IMR-90 (cell line): ENCODE results near the gene HPN.

Experiments used
- CHD1 ChIP-seq: IDR thresholded peaks from 2 replicates; pipeline ENCODE4 v1.6.1; 2012; ENCODE audit warnings: low read depth, low read length, improper control_type of control experiment
- CTCF ChIP-seq: conservative IDR thresholded peaks from 2 replicates; pipeline ENCODE4 v1.5.1; 2012; ENCODE audit warnings: mild to moderate bottlenecking, low read depth, low read length, improper control_type of control experiment
- FOS ChIP-seq: fragments of 150-350 bp; IDR thresholded peaks from 2 replicates; pipeline ENCODE4 v1.6.1; 2016; ENCODE audit warnings: low read depth, low read length
- POLR2A ChIP-seq: IDR thresholded peaks from 2 replicates; pipeline ENCODE4 v1.6.1; 2012; ENCODE audit warnings: mild to moderate bottlenecking, low read depth, low read length
- RAD21 ChIP-seq: IDR thresholded peaks from 2 replicates; pipeline ENCODE4 v1.6.1; 2012; ENCODE audit warnings: low read length, improper control_type of control experiment
- RFX5 ChIP-seq: IDR thresholded peaks from 2 replicates; pipeline ENCODE4 v1.8.0; 2012; ENCODE audit warnings: low read depth, mild to moderate bottlenecking, low read length, moderate library complexity

DNA sequence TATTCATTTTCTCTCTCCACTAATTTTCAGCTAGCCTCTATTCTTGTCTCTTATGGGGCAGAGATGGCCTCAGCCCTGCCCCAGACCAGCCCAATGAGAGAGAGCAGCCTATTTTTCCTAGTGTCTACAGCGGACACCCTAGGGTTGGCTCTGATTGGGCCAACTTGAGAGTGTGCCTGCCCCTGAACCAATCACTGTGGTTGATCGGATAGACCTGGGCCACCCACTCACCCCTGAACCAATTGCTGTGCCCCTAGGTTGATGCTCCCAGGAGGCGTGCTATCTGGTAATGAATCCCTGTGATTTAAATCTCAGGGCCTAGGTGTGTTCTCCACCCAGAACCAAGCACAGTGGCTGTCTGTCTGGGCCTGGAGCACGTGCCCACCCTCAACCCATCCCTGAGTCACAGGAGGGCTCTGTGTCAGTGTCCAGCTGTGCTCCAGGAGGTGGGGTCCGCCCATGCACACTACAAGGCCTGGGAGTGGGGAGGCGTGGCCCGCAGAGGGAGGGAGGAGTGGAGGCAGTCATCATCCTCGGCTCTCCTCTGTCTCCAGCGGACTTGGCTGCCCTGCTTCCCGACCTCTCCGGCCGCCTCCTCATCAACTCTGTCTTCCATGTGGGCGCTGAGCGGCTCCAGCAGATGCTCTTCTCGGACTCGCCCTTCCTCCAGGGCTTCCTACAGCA is 26.1 kb upstream of the HPN start:
- TF ChIP-seq CTCF (no peak), POLR2A (no peak), RAD21 (no peak), CHD1 (no peak), FOS (no peak), RFX5 (no peak)
